HCT116 (cell line): ENCODE data around the gene EMILIN1.

Experiments
- ELF1 ChIP-seq: IDR thresholded peaks from 2 replicates; pipeline ENCODE4 v1.6.1; 2012; ENCODE audit warnings: low read depth, borderline replicate concordance
- EZH2 ChIP-seq: fragments of 200-600 bp; sonication (generic); IDR thresholded peaks from 2 replicates; pipeline ENCODE4 v1.6.1; 2017; ENCODE audit warnings: antibody characterized with exemption, mixed run types
- EZH2phosphoT487 ChIP-seq: fragments of 200-600 bp; IDR thresholded peaks from 2 replicates; pipeline ENCODE4 v1.6.1; 2018; ENCODE audit warnings: antibody characterized with exemption, borderline replicate concordance
- POLR2A ChIP-seq: IDR thresholded peaks from 2 replicates; pipeline ENCODE4 v1.7.0; 2011; ENCODE audit warnings: borderline replicate concordance; ENCODE audit not compliant: insufficient read depth, insufficient read length; ENCODE audit errors: extremely low read depth
- RAD21 ChIP-seq: IDR thresholded peaks from 2 replicates; pipeline ENCODE4 v1.6.1; 2012; ENCODE audit warnings: low read depth, mild to moderate bottlenecking
- SIN3A ChIP-seq: IDR thresholded peaks from 2 replicates; pipeline ENCODE4 v1.6.1; 2012; ENCODE audit warnings: low read depth
- SP1 ChIP-seq: IDR thresholded peaks from 2 replicates; pipeline ENCODE4 v1.6.1; 2012; ENCODE audit warnings: low read depth
- YY1 ChIP-seq: IDR thresholded peaks from 2 replicates; pipeline ENCODE4 v1.6.1; 2011; ENCODE audit warnings: low read length, low read depth, moderate library complexity, mild to moderate bottlenecking; ENCODE audit not compliant: insufficient replicate concordance; ENCODE audit errors: extremely low read depth
- ZFX ChIP-seq: fragments of 450-650 bp; IDR thresholded peaks from 2 replicates; pipeline ENCODE4 v1.6.1; 2017
- TF ChIP-seq, protein P1 (sequence below), 3 experiments: fragments of 200-600 bp in 1 of 3; sonication (generic) in 1 of 3; IDR thresholded peaks in 2 of 3; conservative IDR thresholded peaks in 1 of 3; 2 replicates each; pipeline ENCODE4 v1.5.1; 2012 to 2017; ENCODE audit warnings: low read depth in 2 of 3, low read length in 2 of 3, antibody characterized with exemption in 1 of 3, borderline replicate concordance in 1 of 3, control low read depth in 1 of 3, mild to moderate bottlenecking in 1 of 3, mixed read lengths in 1 of 3, mixed run types in 1 of 3, moderate library complexity in 1 of 3; ENCODE audit not compliant: insufficient read depth in 1 of 3
- TF ChIP-seq, protein P2 (sequence below): IDR thresholded peaks from 2 replicates; pipeline ENCODE4 v1.6.1; 2012; ENCODE audit warnings: low read depth
- TF ChIP-seq, protein P3 (sequence below): IDR thresholded peaks from 2 replicates; pipeline ENCODE4 v1.6.1; 2012
- TF ChIP-seq, protein P4 (sequence below): IDR thresholded peaks from 2 replicates; pipeline ENCODE4 v1.6.1; 2012

DNA sequence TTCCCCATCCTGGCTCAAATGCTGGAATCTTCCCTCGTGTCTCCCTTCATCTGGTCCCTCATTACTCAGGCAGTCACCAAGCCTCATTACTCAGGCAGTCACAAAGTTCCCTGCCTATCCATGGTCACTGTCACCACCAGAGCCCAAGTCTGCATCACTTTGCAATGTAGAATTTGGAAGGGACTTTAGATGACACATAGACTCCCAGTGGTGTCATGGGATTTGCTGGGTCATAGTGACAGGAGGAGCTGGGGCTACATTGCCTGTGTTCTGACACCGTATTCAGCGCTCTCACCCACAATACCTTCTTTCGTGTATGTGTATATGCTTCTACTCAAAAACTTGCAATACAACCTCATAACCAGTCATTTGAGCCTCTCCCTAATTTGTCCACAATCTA lies 2.1 kb upstream of the EMILIN1 start:
- no peak for TF ChIP-seq EZH2
- TF ChIP-seq, protein P1, sequence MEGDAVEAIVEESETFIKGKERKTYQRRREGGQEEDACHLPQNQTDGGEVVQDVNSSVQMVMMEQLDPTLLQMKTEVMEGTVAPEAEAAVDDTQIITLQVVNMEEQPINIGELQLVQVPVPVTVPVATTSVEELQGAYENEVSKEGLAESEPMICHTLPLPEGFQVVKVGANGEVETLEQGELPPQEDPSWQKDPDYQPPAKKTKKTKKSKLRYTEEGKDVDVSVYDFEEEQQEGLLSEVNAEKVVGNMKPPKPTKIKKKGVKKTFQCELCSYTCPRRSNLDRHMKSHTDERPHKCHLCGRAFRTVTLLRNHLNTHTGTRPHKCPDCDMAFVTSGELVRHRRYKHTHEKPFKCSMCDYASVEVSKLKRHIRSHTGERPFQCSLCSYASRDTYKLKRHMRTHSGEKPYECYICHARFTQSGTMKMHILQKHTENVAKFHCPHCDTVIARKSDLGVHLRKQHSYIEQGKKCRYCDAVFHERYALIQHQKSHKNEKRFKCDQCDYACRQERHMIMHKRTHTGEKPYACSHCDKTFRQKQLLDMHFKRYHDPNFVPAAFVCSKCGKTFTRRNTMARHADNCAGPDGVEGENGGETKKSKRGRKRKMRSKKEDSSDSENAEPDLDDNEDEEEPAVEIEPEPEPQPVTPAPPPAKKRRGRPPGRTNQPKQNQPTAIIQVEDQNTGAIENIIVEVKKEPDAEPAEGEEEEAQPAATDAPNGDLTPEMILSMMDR (IDR thresholded peaks at IDR 0.05 in 2 of 3, conservative IDR thresholded peaks at IDR 0.05 in 1 of 3; ENCODE audit: borderline replicate concordance in 1 of 3, insufficient read depth in 1 of 3, low read depth in 2 of 3, low read length in 2 of 3), result no peak
- no peak for TF ChIP-seq ELF1
- TF ChIP-seq YY1, result no peak
- no peak for TF ChIP-seq POLR2A
- TF ChIP-seq, protein P2, sequence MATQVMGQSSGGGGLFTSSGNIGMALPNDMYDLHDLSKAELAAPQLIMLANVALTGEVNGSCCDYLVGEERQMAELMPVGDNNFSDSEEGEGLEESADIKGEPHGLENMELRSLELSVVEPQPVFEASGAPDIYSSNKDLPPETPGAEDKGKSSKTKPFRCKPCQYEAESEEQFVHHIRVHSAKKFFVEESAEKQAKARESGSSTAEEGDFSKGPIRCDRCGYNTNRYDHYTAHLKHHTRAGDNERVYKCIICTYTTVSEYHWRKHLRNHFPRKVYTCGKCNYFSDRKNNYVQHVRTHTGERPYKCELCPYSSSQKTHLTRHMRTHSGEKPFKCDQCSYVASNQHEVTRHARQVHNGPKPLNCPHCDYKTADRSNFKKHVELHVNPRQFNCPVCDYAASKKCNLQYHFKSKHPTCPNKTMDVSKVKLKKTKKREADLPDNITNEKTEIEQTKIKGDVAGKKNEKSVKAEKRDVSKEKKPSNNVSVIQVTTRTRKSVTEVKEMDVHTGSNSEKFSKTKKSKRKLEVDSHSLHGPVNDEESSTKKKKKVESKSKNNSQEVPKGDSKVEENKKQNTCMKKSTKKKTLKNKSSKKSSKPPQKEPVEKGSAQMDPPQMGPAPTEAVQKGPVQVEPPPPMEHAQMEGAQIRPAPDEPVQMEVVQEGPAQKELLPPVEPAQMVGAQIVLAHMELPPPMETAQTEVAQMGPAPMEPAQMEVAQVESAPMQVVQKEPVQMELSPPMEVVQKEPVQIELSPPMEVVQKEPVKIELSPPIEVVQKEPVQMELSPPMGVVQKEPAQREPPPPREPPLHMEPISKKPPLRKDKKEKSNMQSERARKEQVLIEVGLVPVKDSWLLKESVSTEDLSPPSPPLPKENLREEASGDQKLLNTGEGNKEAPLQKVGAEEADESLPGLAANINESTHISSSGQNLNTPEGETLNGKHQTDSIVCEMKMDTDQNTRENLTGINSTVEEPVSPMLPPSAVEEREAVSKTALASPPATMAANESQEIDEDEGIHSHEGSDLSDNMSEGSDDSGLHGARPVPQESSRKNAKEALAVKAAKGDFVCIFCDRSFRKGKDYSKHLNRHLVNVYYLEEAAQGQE, result no peak
- no peak for TF ChIP-seq SP1
- TF ChIP-seq ZFX, result no peak
- TF ChIP-seq, protein P3, sequence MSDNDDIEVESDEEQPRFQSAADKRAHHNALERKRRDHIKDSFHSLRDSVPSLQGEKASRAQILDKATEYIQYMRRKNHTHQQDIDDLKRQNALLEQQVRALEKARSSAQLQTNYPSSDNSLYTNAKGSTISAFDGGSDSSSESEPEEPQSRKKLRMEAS, result no peak
- no peak for TF ChIP-seq RAD21
- no peak for TF ChIP-seq EZH2phosphoT487
- TF ChIP-seq, protein P4, sequence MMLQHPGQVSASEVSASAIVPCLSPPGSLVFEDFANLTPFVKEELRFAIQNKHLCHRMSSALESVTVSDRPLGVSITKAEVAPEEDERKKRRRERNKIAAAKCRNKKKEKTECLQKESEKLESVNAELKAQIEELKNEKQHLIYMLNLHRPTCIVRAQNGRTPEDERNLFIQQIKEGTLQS, result no peak
- no peak for TF ChIP-seq SIN3A
